ENCODE measurements around the gene STK24.

STK24 gene

DNA sequence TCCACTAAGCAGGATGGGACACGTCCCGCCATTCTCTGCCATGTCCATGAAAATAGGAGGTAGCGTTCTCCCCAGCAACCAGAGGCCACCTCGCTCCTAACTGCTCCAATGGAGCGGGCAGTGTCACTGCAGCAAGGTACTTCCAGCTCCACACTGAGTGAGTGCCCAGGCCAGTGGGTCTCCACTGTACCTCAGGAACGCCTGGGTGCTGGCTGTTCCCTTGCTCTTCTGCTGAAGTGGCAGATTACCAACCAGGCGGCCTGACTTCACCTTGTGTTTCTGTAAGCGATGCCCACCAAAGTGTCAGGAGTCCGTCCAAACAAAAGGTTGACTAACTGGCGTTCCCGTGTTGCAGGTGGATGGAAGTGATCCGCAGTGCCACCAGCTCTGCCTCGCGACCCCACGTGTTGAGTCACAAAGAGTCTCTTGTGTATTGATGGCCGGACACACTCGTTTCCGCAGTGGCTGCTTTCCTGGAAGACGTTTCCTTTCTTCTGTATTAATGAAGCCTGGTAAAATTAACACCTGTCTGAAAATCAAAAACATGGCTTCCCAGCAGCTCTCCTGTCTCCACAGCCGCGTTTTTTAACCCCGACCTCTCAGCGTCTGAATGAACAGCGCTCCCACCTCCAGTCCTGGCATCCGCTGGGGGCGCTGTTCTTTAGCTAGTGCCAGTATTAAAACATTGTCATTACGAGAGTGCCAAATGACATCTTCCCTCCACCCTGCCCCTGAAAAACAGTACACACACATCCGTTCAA is 128.8 kb downstream of the STK24 start:
- Histone ChIP-seq H2AFZ (ENCODE audit: insufficient read depth, low read length, poor library complexity) (no peak overlapping the region), H4K8ac (ENCODE audit: low read depth, low read length) (no peak overlapping the region), H3K79me1 (ENCODE audit: low read length) (no peaks in the 10 kb centered on the region), H3K4me3 (ENCODE audit: low read depth, low read length) (no peak overlapping the region), H4K12ac (ENCODE audit: low read depth, low read length) (no peak overlapping the region), H2BK12ac (ENCODE audit: low read length) (no peak overlapping the region), H3K27ac (ENCODE audit: low read depth, low read length) (no peak overlapping the region), H2AK5ac (ENCODE audit: low read length) (no peak overlapping the region), H3K23ac (ENCODE audit: low read length) (no peak overlapping the region), H3K9ac (ENCODE audit: low read length) (no peak overlapping the region), H3K9me3 (ENCODE audit: insufficient read depth, low read depth, low read length) (peaks cover 2% of the 10 kb centered on the region), H3K79me2 (ENCODE audit: control insufficient read depth, insufficient read depth, low read length, poor library complexity) (peaks cover 3% of the 10 kb centered on the region), H3K4ac (ENCODE audit: low read depth, low read length) (no peak overlapping the region), H4K91ac (ENCODE audit: low read depth, low read length) (no peak overlapping the region), H2BK120ac (ENCODE audit: insufficient read depth, low read length, poor library complexity) (no peak overlapping the region), H3K4me2 (ENCODE audit: low read length) (no peak overlapping the region), H3K14ac (ENCODE audit: low read length) (no peak overlapping the region), H3K36me3 (ENCODE audit: control insufficient read depth in 1 of 2, insufficient read depth in 2 of 2, low read length in 2 of 2) (peaks cover 51 to 59% of the 10 kb centered on the region in 2 experiments), H3K18ac (ENCODE audit: low read length) (no peak overlapping the region), H3K27me3 (ENCODE audit: insufficient read depth, low read length) (no peaks in the 10 kb centered on the region), H3K4me1 (ENCODE audit: control insufficient read depth in 1 of 2, insufficient read depth in 2 of 2, low read length in 2 of 2) (peaks cover 8 to 15% of the 10 kb centered on the region in 2 experiments), H2BK5ac (ENCODE audit: low read depth, low read length, poor library complexity) (no peak overlapping the region)
- no CpG with 5 or more reads among the region's 28 CpGs for WGBS (ENCODE audit: extremely low coverage, insufficient coverage, insufficient read length)
- DNase-seq, result no peak

DNA sequence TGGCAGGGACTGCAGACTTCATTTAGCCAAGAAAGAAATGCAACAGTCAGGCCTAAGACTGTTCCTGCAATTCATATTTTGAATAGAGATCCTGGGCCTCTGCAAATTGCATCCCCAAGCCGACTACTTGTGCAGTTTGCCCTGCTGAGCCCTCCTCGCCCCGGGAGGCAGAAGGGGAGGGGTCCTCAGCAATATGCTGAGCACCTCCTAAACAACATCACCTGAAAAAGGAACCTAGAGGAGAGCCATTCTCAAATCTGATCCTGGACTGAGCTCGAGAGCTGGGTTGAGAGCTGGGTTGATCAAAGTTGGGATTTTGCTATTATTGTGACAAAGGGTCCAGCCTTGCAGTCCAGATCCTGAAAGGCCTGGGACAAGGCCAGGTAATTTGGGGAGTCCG is 129.8 kb downstream of the STK24 start:
- DNase-seq, result no peak
- Histone ChIP-seq H3K4ac (ENCODE audit: low read depth, low read length) (no peak overlapping the region), H4K91ac (ENCODE audit: low read depth, low read length) (no peak overlapping the region), H2BK120ac (ENCODE audit: insufficient read depth, low read length, poor library complexity) (no peak overlapping the region), H4K12ac (ENCODE audit: low read depth, low read length) (no peak overlapping the region), H2BK5ac (ENCODE audit: low read depth, low read length, poor library complexity) (no peak overlapping the region), H2AK5ac (ENCODE audit: low read length) (no peak overlapping the region), H3K79me2 (ENCODE audit: control insufficient read depth, insufficient read depth, low read length, poor library complexity) (peaks cover 3% of the 10 kb centered on the region), H3K27me3 (ENCODE audit: insufficient read depth, low read length) (no peaks in the 10 kb centered on the region), H3K23ac (ENCODE audit: low read length) (no peak overlapping the region), H3K79me1 (ENCODE audit: low read length) (no peaks in the 10 kb centered on the region), H3K4me3 (ENCODE audit: low read depth, low read length) (no peak overlapping the region), H4K8ac (ENCODE audit: low read depth, low read length) (no peak overlapping the region), H3K4me1 (ENCODE audit: control insufficient read depth in 1 of 2, insufficient read depth in 2 of 2, low read length in 2 of 2) (peaks cover 8 to 15% of the 10 kb centered on the region in 2 experiments), H3K14ac (ENCODE audit: low read length) (no peak overlapping the region), H3K9me3 (ENCODE audit: insufficient read depth, low read depth, low read length) (peaks cover 4% of the 10 kb centered on the region), H3K9ac (ENCODE audit: low read length) (no peak overlapping the region), H3K36me3 (ENCODE audit: control insufficient read depth in 1 of 2, insufficient read depth in 2 of 2, low read length in 2 of 2) (peaks cover 57 to 64% of the 10 kb centered on the region in 2 experiments), H3K4me2 (ENCODE audit: low read length) (no peak overlapping the region), H2AFZ (ENCODE audit: insufficient read depth, low read length, poor library complexity) (no peak overlapping the region), H2BK12ac (ENCODE audit: low read length) (no peak overlapping the region), H3K18ac (ENCODE audit: low read length) (no peak overlapping the region), H3K27ac (ENCODE audit: low read depth, low read length) (no peak overlapping the region)
- no CpG with 5 or more reads among the region's 5 CpGs for WGBS (ENCODE audit: extremely low coverage, insufficient coverage, insufficient read length)

DNA sequence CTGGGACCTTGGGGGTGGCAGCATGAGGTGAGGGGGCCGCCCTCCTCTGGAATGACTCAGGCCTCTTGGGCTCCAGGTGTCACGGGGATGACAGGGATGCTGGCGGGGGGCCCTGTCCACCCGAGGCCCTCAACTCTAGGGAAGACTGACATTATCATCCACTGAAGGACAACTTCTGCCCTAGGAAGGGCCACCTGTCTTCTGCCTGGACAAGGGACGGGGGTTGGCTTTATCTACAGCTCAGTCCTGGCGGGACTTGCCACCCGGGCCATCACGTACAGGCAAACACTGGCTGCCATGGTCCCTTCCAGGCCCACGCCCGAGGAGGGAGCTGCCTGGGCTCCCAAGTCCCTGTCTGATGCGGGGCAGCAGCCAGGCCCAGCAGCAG is 130.7 kb downstream of the STK24 start:
- H3K79me1 ChIP-seq (ENCODE audit: low read length), result no peaks in the 10 kb centered on the region
- no peak for DNase-seq
- H3K4me1 ChIP-seq (ENCODE audit: control insufficient read depth in 1 of 2, insufficient read depth in 2 of 2, low read length in 2 of 2), result peaks cover 8 to 15% of the 10 kb centered on the region in 2 experiments
- H3K36me3 ChIP-seq (ENCODE audit: control insufficient read depth in 1 of 2, insufficient read depth in 2 of 2, low read length in 2 of 2), result peaks cover 63 to 65% of the 10 kb centered on the region in 2 experiments
- no peak overlapping the region for H2BK12ac ChIP-seq (ENCODE audit: low read length)
- H2BK5ac ChIP-seq (ENCODE audit: low read depth, low read length, poor library complexity), result no peak overlapping the region
- no peak overlapping the region for H2AK5ac ChIP-seq (ENCODE audit: low read length)
- no peak overlapping the region for H4K12ac ChIP-seq (ENCODE audit: low read depth, low read length)
- no peak overlapping the region for H3K9ac ChIP-seq (ENCODE audit: low read length)
- no peak overlapping the region for H3K4me2 ChIP-seq (ENCODE audit: low read length)
- no peak overlapping the region for H3K27ac ChIP-seq (ENCODE audit: low read depth, low read length)
- no peak overlapping the region for H3K4me3 ChIP-seq (ENCODE audit: low read depth, low read length)
- H2AFZ ChIP-seq (ENCODE audit: insufficient read depth, low read length, poor library complexity), result no peak overlapping the region
- peaks cover 4% of the 10 kb centered on the region for H3K9me3 ChIP-seq (ENCODE audit: insufficient read depth, low read depth, low read length)
- H4K91ac ChIP-seq (ENCODE audit: low read depth, low read length), result no peak overlapping the region
- no peak overlapping the region for H3K4ac ChIP-seq (ENCODE audit: low read depth, low read length)
- H4K8ac ChIP-seq (ENCODE audit: low read depth, low read length), result no peak overlapping the region
- no peak overlapping the region for H2BK120ac ChIP-seq (ENCODE audit: insufficient read depth, low read length, poor library complexity)
- H3K23ac ChIP-seq (ENCODE audit: low read length), result no peak overlapping the region
- no peaks in the 10 kb centered on the region for H3K27me3 ChIP-seq (ENCODE audit: insufficient read depth, low read length)
- no peak overlapping the region for H3K14ac ChIP-seq (ENCODE audit: low read length)
- WGBS (ENCODE audit: extremely low coverage, insufficient coverage, insufficient read length), result no CpG with 5 or more reads among the region's 11 CpGs
- H3K18ac ChIP-seq (ENCODE audit: low read length), result no peak overlapping the region
- H3K79me2 ChIP-seq (ENCODE audit: control insufficient read depth, insufficient read depth, low read length, poor library complexity), result peaks cover 3% of the 10 kb centered on the region

DNA sequence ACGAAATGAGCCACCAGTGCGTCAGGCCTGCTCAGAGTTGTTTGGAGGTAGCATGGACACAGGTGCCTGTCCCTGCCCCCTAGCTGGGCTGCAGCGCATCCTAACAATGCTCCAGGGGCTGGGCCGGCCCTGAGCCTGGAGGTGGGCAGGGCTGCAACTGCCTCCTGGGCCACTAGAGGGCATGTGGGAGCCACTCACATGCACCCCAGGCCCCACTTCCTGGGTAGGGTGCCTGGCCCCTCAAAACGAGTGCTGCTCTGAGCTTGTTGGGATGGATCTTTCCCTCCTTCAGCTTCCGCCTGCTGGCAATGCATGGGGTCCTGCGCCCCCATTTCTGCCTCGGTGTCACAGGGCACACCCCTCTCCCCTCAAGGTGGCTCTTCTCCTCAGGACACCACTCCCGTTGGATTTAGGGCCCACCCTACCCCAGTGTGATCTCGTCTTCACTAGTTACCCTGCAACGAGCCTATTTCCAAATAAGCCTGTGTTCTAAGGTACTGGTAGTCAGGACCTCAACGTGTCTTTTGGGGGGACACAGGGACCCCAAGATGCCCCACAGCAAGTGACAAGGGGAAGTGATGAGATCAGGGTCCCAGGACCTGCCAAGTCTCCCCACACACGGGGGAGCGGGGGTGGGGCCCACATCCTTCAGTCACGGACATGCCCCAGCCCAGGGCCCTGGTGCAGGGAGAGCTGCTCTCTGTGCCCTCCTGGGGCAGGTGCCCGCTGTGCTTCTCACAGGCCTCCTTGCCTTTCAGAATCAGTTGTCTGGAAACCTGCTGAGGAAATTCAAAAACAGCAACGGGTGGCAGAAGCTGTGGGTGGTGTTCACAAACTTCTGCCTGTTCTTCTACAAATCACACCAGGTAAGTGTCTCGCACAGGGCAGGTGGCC is 131.3 kb downstream of the STK24 start:
- Histone ChIP-seq H3K27me3 (ENCODE audit: insufficient read depth, low read length) (no peaks in the 10 kb centered on the region), H3K4me1 (ENCODE audit: control insufficient read depth in 1 of 2, insufficient read depth in 2 of 2, low read length in 2 of 2) (peaks cover 7 to 10% of the 10 kb centered on the region in 2 experiments), H3K9me3 (ENCODE audit: insufficient read depth, low read depth, low read length) (peaks cover 4% of the 10 kb centered on the region), H4K12ac (ENCODE audit: low read depth, low read length) (no peak overlapping the region), H3K79me1 (ENCODE audit: low read length) (no peaks in the 10 kb centered on the region), H3K4me2 (ENCODE audit: low read length) (no peak overlapping the region), H3K14ac (ENCODE audit: low read length) (no peak overlapping the region), H3K18ac (ENCODE audit: low read length) (no peak overlapping the region), H2BK120ac (ENCODE audit: insufficient read depth, low read length, poor library complexity) (no peak overlapping the region), H3K4ac (ENCODE audit: low read depth, low read length) (no peak overlapping the region), H2AK5ac (ENCODE audit: low read length) (no peak overlapping the region), H4K91ac (ENCODE audit: low read depth, low read length) (no peak overlapping the region), H3K27ac (ENCODE audit: low read depth, low read length) (no peak overlapping the region), H4K8ac (ENCODE audit: low read depth, low read length) (no peak overlapping the region), H3K23ac (ENCODE audit: low read length) (no peak overlapping the region), H3K9ac (ENCODE audit: low read length) (no peak overlapping the region), H2BK5ac (ENCODE audit: low read depth, low read length, poor library complexity) (no peak overlapping the region), H3K36me3 (ENCODE audit: control insufficient read depth in 1 of 2, insufficient read depth in 2 of 2, low read length in 2 of 2) (peaks cover 68 to 71% of the 10 kb centered on the region in 2 experiments), H3K79me2 (ENCODE audit: control insufficient read depth, insufficient read depth, low read length, poor library complexity) (peaks cover 3% of the 10 kb centered on the region), H2AFZ (ENCODE audit: insufficient read depth, low read length, poor library complexity) (no peak overlapping the region), H2BK12ac (ENCODE audit: low read length) (no peak overlapping the region), H3K4me3 (ENCODE audit: low read depth, low read length) (no peak overlapping the region)
- WGBS (ENCODE audit: extremely low coverage, insufficient coverage, insufficient read length), result no CpG with 5 or more reads among the region's 18 CpGs
- DNase-seq, result peak; percentile 42 to 69
